WERI-Rb-1 (cell line): ENCODE data around the gene MARCHF2.

ENCODE experiments used
- DNase-seq: peaks from one replicate; pipeline ENCODE4 v3.0.0-alpha.2; 2020
- H3K27ac ChIP-seq: fragments of 250-450 bp; sonication (Bioruptor Pico); 2 replicates; pipeline ENCODE4 v1.5.1; 2020; ENCODE audit warnings: mild to moderate bottlenecking, moderate library complexity
- H3K27me3 ChIP-seq: fragments of 250-450 bp; sonication (Bioruptor Pico); 2 replicates; pipeline ENCODE4 v1.5.1; 2021; ENCODE audit warnings: mild to moderate bottlenecking, low read depth, moderate library complexity; ENCODE audit not compliant: insufficient read depth, severe bottlenecking
- H3K36me3 ChIP-seq: fragments of 250-450 bp; sonication (Bioruptor Pico); 2 replicates; pipeline ENCODE4 v1.5.1; 2020; ENCODE audit warnings: mild to moderate bottlenecking, moderate library complexity
- H3K4me3 ChIP-seq: 2 replicates; pipeline ENCODE4 v1.5.1; 2011; ENCODE audit warnings: low read depth, mild to moderate bottlenecking, control low read depth, low read length
- H3K9me3 ChIP-seq: fragments of 250-450 bp; sonication (Bioruptor Pico); 2 replicates; pipeline ENCODE4 v1.5.1; 2021; ENCODE audit warnings: mild to moderate bottlenecking, moderate library complexity; ENCODE audit not compliant: severe bottlenecking
- CTCF ChIP-seq: IDR thresholded peaks from 2 replicates; pipeline ENCODE4 v1.5.1; 2011; ENCODE audit warnings: low read depth, mild to moderate bottlenecking, control low read depth, inconsistent platforms, low read length

Gene MARCHF2

GRCh38 chr19:8451885-8452284 is 38.8 kb downstream of the MARCHF2 start:
- H3K27ac ChIP-seq, result peak overlapping the region; percentile 31; the same call in 1 of the 2 replicates
- H3K27me3 ChIP-seq, result no peaks in the 10 kb centered on the region
- H3K4me3 ChIP-seq, result no peak overlapping the region
- TF ChIP-seq CTCF, result no peak
- peak; percentile 48 for DNase-seq
- H3K36me3 ChIP-seq, result peaks cover 79% of the 10 kb centered on the region
- H3K9me3 ChIP-seq, result no peaks in the 10 kb centered on the region

GRCh38 chr19:8452446-8453123 is 39.5 kb downstream of the MARCHF2 start:
- no peak for TF ChIP-seq CTCF
- DNase-seq, result no peak
- H3K9me3 ChIP-seq, result no peaks in the 10 kb centered on the region
- H3K27me3 ChIP-seq, result no peaks in the 10 kb centered on the region
- H3K36me3 ChIP-seq, result peaks cover 79% of the 10 kb centered on the region
- H3K4me3 ChIP-seq, result no peak overlapping the region
- H3K27ac ChIP-seq, result no peak overlapping the region

- H3K36me3 ChIP-seq, result peaks cover 82% of the 10 kb centered on the region
- no peak for DNase-seq
Measured at GRCh38 chr19:8453616-8454015, 40.5 kb downstream of the MARCHF2 start.

GRCh38 chr19:8454218-8454617 is 41.1 kb downstream of the MARCHF2 start:
- no peak for TF ChIP-seq CTCF
- Histone ChIP-seq H3K4me3 (no peak overlapping the region), H3K36me3 (peaks cover 83% of the 10 kb centered on the region), H3K27me3 (no peaks in the 10 kb centered on the region), H3K27ac (no peak overlapping the region), H3K9me3 (no peaks in the 10 kb centered on the region)
- no peak for DNase-seq

More at GRCh38 chr19:8453616-8454015, 40.5 kb downstream of the MARCHF2 start:
- Histone ChIP-seq H3K9me3 (no peaks in the 10 kb centered on the region), H3K27me3 (no peaks in the 10 kb centered on the region), H3K27ac (no peak overlapping the region), H3K4me3 (no peak overlapping the region)
- TF ChIP-seq CTCF, result no peak

GRCh38 chr19:8455018-8455417 is 41.9 kb downstream of the MARCHF2 start:
- no peaks in the 10 kb centered on the region for H3K9me3 ChIP-seq
- TF ChIP-seq CTCF, result no peak
- no peak overlapping the region for H3K27ac ChIP-seq
- H3K27me3 ChIP-seq, result no peaks in the 10 kb centered on the region
- no peak overlapping the region for H3K4me3 ChIP-seq
- H3K36me3 ChIP-seq, result peaks cover 89% of the 10 kb centered on the region
- no peak for DNase-seq

GRCh38 chr19:8456064-8456463 is 43.0 kb downstream of the MARCHF2 start:
- H3K27ac ChIP-seq, result no peak overlapping the region
- H3K9me3 ChIP-seq, result no peaks in the 10 kb centered on the region
- H3K27me3 ChIP-seq, result no peaks in the 10 kb centered on the region
- H3K36me3 ChIP-seq, result peaks cover 92% of the 10 kb centered on the region
- no peak overlapping the region for H3K4me3 ChIP-seq
- peak; percentile 50 for TF ChIP-seq CTCF
- DNase-seq, result peak; percentile 18
